Inflammatory macrophage treated with lipopolysaccharide for 1 hour (primary cell): ENCODE data around the gene PPP1R15B.

ENCODE experiments used
- DNase-seq, 2 donors: peaks; one replicate each; pipeline ENCODE4 v3.0.0-alpha.2; 2020 to 2022

PPP1R15B gene

DNA sequence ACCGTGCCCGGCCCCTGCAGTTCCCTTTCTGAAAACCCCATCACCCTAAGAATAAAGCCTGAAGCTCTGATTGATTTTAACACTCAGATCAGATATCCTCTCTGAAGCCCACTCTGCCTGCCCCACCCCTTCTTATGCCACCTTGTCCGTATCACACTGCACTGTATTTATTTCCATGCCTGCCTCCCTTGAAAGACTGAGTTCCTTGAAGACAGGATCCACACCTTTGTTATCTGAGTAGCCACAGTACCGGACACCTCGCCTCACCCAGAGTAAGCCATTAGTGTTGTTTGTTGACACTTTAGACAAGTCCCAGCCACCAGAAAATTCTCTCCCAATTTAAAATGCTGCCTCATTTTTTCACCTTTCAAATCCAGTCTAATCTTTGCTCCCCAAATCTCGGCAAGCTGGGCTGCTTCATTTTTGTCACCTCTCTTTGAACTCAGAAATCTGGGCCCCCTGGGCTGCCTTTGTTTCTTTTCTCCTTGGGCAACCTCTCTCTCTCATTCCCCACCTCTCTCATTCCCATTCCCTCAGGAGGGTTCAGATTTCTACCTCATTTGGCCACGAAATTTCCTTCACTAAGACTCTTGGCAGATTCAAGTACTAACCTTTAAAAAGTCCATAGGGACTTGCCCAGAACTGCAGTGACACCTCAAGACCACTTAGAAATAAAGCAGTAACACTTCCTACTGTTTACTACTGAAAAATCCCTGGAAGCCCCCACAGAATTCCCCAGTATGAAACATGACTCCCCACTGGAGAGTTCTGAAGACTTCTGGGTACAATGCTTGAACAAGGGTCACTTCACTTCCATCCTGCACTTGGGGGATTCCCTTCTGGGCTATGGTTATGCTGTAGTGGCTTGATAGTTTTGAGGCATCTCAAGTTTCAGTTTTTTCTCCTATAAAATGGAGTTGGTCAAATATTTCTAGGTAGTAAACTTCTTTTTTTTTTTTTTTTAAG is 8.7 kb upstream of the PPP1R15B start:
- peak; percentile 72 to 94 for DNase-seq

DNA sequence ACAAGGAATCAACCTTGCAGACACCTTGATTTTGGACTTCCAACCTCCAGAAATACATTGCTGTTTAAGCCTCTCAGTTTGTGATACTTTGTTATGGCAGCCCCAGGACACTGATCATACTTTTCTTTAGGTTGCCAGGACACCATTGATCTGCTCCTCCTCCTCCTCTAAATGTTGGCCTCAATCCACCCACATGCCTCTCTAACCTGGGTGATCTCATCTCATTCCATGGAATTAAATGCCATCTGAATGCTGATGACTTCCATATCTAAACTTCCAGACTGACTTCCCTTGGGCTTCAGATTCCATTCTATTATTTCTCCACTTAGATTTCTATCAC is 7.4 kb upstream of the PPP1R15B start:
- no peak for DNase-seq

DNA sequence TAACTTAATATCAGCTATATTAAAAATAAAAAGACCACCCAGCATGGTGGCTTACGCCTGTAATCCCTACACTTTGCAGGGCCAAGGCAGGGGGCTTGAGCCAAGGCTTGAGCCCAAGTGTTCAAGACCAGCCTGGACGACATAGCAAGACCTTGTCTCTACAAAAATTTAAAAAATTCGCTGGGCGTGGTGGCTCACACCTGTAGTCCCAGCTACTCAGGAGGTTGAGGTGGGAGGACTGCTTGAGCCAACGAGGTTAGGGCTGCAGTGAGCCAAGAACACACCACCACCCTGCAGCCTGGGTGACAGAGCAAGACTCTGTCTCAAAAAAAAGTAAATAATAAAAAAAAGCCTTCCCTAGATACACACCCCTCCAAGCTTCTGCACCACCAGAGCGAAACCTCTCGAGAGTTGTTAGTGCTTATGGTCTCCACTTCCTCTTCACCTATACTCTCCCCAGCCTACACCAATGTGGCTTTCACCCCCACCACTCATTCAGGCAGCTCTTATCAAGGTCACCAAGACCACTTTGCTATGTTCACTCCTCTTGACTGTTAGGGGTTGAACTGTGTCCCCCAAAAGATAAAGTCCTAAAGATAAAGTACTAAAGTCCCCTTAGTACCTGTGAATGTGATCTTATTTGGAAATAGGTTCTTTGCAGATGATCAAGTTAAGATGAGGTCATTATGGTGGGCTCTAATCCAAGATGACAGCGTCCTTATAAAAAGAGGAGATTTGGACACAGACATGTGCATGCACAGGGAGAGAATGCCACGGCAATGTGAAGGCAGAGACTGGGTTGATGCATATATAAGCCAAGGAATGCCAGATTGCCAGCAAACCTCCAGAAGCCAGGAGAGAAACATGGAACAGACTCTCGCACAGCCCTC is 6.8 kb upstream of the PPP1R15B start:
- no peak for DNase-seq

DNA sequence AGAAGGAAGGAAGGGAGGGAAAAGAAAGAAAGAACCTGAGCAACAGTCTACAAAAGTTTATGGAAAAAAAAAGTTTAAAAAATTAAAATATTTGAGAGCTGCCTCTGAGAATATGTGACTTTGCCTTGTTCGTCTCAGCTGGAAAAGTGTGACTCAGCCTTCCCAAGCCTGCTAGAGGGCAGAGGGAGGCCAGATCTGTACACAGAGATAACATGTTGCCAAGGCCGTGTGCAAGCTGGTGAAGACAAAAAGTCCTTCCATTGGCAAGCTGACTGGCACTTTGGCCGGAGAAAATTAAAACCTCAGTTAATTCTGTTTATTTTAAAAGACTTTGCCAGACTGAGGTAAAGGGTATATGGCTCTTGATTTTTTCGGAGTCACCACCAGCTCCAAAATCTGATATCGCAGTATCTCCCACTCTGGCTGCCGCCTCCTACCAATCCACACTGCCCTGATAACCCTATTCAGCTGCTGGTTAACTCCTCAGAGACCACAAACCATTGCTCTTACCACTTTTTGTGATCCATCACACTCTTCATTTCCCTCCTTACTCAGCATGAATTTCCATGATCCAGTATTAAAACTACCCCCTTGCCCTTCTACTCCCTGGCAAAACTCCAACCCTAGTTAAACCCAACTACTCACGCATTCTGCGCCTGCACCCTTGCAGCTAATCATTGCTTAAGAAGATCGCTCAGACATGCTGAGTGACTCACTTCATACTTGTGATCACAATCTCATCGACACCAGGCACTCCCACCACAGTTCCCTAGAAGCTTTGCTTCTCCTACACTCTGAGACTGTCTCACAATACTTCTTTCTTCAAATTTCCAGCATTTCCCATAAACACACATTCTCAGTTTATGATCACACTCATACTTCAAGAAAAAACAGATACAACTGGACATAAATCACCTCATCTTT is 5.7 kb upstream of the PPP1R15B start:
- DNase-seq: peak; percentile 92 to 99

DNA sequence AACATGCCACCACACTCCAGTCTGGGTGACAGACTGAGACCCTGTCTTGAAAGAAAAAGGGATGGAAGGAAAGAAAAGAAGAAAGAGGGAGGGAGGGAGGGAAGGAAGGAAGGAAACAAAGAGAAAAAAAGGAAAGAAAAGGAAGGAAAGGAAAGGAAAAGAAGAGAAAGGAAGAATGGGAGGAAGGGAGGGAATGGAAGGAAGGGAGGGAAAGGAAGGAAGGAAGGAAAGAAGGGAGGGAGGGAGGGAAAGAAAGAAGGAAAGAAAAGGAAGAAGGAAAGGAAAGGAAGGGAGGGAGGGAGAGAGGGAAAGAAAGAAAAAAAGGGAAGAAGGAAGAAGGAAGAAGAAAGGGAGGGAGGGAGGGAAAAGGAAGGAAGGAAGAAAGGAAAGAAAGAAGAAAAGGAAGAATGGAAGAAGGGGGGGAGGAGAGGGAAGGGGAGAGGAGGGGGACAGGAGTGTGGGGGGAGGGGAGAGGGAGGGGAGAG is 5.0 kb upstream of the PPP1R15B start:
- no peak for DNase-seq

DNA sequence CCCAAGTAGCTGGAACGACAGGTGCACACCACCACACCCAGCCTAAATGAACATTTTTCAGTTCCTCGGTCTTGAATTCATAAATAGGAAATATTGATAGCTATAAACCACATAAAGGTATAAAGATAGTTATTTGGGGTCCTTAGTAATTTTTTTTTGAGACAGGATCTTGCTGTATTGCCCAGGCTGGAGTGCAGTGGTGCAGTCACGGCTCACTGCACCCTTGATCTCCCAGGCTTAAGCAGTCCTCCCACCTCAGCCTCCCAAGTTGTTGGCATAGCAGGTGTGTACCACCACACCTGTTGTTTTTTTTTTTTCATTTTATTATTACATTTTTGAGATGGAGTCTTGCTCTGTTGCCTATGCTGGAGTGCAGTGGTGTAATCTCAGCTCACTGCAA is 3.7 kb upstream of the PPP1R15B start:
- no peak for DNase-seq

DNA sequence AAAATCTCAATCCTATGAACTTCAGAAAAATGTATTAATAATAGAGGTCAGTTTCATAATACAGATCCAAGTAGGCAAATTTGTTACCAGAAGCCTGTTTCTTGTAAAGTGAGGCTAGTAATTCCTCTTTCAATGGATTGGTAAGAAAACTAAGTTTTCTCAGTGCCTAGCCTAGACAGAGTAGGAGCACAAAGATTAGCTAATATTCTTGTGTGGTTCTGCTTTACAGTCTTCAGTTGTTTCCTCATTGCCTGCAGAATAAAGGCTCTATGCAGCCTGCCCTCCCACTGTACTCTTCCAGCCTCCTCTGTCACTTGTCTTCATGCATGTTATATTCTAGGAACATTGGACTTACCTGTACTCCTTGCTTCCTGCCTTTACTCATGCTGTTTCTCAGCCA is 2.4 kb upstream of the PPP1R15B start:
- peak; percentile 75 to 91 for DNase-seq

DNA sequence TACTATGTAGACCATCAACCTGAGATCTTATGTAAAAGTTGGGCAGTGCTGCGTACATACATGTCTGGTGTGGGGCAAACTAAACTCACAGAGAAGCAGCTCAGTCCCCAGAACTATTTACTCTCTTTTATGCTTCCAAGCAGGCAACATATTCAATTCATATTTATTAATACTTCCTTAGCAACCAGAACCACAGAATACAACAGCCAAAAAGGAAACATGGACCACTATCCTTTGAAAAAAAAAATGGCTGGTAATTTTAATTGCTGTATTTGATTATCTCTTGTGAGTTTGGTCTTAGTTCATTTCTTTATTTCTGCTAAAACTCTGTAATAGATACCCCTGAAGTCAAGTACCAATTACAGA is 1.5 kb upstream of the PPP1R15B start:
- no peak for DNase-seq

DNA sequence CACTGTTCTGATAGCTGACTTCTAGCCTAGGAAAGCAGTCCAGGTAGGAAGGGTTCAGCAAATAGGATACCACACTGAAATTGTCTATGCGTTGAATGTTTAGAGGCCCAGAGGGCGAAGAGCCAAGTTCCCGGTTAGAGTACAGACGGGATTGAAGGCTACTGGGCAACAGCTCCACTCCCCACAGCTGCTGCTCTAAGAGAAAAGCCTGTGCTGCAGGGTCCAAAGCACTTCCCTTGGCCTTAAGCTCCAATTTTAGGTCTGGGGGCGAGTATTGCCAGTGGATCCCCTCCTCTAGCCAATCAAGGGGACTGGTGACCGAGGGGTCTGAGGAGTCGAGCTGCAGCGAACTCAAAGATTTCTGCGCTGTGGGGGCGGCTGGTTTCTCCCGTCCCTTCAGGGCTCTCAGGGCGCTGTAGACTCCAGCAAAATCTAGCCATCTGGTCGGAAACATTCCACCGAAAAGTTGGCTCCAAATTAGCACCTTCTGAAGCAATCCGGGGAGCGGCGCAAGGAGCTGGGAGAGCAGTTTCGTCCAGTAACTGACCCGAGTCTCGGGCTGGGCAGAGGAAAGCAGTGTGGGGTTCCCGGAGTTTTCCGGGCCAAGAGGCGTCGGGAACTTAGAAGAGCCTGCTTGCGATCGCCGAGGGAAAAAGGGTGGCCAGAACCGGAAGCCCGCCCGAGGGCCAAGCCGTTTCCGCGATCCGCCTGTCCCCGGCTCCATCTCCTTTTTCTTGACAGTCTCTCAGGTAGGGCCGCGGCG is 748 bp downstream of the PPP1R15B start:
- DNase-seq: peak; percentile 47 to 52

DNA sequence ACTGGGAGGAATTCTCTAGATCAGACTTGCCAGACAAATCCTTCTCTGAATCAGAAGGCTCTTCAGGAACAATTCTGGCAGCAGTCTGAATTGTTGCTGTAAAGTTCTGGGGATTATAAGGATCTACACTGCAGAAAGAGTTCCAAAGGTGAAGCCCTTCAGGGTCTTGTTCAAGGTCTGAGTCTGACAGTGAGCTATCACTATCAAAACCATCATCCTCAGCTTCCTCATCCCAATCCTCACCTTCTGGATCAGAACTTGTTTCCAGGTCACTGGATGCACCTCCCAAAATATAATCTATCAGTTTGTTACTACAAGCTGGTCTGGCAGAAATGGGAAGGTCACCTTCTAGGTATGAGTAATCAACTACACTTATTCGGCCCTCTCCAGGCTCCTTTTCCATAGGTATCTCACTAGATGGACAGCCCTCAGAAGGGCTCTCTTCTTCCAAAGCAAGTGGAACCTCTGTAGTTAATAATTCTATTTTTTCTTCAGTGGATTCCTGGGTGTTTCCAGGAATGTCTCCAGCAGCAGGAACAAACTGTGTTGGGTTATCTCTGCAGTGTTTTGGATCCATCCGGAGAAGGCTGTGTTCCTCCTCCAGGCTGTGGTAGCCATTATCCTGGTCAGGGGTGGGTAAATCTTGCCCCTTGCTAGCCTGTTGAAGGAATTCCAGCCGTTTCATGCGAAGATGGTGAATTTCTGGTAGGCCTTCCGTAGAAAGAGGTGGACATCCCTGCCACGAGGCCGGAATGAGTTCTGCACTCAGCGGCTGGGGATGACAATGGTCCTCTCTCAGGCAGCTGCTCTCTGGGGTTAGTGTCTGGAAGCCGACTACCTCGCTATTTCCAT is 1.6 kb downstream of the PPP1R15B start:
- DNase-seq: no peak

DNA sequence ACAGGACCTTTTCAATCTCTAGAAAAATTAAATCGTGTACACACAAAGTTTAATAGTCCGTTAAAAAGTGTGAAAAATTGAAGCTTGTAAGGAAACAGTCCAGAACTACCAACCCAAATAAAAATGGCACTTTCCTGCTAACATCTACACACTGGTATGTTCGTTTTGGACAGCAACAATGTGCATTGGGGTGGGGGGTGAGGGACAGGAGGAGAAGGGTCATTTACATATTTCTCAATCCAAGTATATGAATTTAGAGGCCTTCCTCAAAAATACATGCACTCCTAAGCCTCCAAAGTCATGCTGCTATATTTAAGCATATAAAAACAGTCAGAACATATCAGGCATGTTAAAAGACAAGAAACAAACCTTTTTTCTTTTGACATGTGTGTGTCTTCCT is 2.5 kb downstream of the PPP1R15B start:
- DNase-seq: peak; percentile 47 to 54

DNA sequence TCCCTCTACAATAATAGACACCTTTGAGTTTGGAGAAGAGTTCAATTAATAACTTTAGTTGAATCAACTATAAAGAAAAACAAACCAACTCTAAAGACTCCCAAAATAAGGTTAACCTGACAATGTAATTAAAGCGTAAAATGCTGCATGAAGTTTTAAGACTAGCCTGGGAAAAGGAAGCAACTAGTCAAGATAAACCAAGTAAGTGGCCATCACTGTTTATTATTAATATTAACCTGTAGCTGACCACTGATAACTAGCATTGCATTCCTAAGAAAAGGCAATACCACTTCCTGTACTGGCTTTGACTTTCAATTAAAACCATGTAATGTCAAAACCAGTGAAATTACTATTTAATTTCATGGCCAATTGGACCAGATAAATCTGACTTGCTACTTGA is 3.0 kb downstream of the PPP1R15B start:
- no peak for DNase-seq

DNA sequence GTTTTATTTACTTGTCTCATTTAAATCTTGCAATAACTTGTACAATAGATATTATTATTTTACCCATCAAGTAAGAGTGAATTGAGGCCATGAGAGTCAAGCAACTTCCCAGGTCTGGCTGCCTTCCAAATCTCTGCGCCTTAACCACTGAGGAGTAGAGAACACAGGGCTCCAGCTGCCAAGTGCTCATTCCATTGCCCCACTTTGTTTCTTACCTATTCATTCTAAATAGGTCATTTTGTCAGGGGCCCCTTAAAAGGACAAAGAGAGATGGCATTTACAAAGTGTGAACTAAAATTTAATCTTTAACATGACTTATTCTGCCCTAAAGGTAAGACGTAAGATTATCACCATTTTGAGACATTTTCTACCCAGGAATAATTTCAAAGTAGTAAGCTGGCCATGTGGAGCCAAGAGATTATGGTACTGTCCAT is 3.5 kb downstream of the PPP1R15B start:
- DNase-seq: no peak

DNA sequence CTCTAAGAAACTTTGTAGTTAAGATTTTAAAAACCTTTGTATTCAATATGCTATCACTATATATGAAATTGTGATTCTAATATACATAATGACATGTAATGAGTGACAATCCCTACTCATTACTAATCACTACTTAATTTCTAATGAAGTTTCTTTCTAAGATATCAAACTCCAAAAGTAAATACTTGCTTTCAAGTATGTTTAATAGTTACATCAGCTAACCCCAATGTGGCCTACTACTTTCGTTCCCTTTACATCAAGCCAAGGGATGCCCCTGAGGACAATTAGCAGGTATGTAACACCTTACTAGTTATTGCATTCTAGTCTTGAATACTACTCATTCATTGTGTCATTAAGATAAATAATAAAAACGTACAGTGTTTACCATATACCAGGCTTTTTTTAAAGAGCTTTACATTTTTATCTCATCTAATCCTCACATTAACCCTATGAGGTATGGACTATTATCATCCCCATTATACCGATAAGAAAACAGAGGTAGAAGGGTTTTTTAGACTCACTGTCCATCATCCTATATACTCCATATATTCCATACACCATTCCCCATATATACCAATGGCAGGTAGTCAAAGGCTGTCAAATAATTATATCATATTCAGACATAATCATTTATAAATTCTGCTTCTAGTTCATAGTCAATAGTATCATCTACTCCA is 4.2 kb downstream of the PPP1R15B start:
- no peak for DNase-seq

DNA sequence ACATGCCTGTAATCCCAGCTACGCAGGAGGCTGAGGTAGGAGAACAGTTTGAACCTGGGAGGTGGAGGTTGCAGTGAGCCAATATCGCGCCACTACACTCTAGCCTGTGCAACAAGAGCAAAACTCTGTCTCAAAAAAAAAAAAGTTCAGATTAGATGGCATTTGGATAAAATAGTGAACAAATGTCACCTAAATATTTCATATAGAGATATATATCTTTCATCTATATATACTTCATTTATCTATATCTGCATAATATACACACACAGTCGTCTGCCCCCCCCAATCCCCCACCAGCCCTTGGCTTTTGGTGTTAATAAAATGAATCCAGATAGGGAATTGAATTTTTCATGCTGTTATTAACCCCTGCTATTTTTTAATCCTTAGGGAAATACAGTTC is 5.0 kb downstream of the PPP1R15B start:
- DNase-seq: no peak

DNA sequence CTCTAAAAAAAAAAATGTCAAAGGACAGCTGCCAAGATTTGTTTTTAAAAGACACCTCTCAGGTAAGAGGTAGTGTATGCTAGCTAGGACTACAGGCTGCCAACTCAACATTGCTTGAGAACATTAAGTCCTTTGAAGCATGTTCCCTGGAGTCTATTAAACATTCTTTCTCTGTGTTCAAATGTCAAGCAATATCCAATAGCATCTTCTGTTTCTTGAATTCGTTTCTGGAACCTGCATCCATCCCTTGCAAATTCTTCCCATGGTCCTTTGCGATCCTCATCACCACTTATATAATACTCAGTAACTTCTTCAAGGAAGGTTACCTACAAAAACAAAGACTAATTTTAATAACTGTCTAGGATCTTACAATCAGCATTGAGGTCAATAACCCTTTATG is 5.6 kb downstream of the PPP1R15B start:
- DNase-seq: no peak

DNA sequence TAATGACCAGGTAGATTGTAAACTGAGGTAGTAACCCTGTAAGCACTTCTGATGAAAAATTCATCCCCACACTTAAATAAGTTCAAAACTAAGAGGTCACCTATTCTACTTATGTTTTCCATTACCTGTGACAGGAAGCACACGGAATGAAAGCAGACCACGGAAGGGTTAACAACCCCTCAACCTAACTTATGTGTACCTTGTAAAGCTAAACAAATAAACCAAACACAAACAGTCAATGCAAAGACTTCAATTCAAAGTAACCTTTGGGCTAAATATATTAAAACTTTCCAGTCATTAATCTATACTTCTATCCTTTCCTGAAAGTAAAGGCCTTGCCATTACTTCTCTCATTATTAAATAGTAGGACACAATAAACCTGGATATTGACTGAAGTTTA is 7.0 kb downstream of the PPP1R15B start:
- DNase-seq: no peak

DNA sequence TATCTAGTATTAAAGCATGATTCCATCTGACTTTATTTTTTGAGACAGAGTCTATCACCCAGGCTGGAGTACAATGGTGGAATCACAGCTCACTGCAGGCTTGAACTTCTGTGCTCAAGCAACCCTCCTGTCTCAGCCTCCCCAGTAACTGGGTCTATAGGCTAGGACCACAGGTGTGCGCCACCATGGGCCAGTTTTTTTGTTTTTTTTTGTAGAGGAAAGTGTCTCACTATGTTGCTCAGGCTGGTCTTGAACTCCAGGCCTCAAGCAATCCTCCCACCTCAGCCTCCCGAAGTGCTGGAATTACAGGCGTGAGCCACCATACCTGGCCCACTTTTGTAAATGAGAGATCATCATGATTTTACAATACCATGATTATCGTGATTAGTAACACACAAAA is 9.2 kb downstream of the PPP1R15B start:
- DNase-seq: no peak

DNA sequence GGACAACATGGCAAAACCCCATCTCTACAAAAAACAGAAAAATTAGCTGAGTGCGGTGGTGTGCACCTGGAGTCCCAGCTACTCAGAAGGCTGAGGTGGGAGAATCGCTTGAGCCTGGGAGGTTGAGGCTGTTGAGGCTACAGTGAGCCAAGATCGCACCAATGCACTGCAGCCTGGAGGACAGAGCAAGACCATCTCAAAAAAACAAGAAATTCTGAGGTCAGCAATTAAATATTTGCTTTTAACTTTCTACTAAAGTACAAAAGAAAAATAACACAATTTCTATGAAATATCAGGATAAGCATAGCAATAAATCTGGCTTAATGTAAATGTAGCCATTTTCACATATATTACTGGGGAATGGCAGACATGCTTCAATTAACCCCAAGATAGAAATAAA is 9.9 kb downstream of the PPP1R15B start:
- DNase-seq: no peak

DNA sequence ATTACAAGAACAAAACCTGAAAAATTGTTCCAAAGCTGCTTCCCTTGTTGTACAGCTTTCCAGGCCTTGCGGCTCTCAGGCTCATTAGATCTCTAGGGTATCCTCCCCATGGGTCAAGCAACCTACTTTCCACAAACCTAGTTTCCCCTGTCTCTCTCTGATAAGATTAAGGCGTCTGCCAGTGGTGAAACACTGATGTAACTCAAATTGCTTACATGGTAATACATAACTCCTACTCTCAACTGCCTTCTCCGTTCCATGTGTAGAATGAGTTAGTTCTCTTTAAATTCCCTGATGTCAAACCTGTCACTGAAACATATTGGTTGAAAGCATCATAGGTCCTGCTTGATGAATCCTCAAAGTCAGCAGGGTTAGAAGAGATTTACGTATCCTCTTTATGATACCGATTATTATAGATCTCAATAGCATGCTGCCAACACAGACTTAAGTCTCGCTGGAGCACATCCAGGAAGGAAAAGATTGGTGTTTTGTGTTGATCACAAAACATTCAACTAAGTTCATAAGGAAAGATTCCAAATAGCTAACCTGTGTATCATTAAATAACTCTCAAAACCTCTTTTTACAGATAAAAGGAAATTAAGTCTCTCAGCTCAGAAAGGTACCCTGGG is 10.6 kb downstream of the PPP1R15B start:
- no peak for DNase-seq
